ENCODE measurements around the gene STOML1.

STOML1 gene, protein sequence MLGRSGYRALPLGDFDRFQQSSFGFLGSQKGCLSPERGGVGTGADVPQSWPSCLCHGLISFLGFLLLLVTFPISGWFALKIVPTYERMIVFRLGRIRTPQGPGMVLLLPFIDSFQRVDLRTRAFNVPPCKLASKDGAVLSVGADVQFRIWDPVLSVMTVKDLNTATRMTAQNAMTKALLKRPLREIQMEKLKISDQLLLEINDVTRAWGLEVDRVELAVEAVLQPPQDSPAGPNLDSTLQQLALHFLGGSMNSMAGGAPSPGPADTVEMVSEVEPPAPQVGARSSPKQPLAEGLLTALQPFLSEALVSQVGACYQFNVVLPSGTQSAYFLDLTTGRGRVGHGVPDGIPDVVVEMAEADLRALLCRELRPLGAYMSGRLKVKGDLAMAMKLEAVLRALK
- 2.1 to 32.4 (median 5.7) reads per million in 18 experiments for total RNA-seq

DNA sequence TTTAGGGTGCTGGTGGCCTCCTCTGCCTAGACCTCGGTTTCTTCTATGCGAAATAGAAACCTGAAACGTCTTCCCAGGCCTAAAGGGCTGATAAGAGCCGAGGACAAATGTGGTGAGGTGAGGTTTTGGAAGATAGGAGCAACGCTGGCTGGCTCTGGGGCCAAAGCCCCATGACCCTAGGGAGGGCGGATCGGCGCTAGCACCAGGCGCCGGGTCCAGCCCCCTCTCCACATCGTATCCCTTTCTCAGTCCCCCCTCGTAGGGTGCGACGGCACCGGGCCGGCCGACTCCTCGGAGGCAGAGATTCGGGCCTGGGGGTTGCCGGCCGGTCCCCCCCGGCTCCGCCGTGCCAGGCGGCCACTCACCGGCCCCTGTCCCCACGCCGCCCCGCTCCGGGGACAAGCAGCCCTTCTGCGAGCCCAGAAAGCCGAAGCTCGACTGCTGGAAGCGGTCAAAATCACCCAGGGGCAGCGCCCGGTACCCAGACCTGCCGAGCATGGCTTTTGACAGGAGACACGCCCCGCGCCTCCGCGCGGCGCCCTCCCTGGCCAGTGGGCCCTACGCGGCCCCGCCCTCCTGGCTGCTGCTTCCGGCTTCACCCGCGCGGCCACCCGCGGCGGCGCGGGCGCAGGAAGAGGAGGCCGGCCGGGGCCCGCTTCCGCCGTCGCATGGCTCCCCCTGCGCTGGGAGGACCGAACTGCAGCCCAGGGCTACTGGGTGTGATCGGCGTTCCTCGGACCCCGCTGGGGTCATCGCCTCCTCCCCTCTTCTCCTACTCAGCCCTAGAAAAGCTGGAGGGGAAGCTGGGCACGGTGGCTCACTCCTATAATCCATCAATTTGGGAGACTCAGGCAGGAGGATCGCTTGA lies at the start of gene STOML1:
Gene STOML1 (minus strand): TSS at position 570 of the 868 bp plus-strand sequence. CDS start 72 bp downstream, at position 498.
- peak; percentile 96 to 97 for DNase-seq

DNA sequence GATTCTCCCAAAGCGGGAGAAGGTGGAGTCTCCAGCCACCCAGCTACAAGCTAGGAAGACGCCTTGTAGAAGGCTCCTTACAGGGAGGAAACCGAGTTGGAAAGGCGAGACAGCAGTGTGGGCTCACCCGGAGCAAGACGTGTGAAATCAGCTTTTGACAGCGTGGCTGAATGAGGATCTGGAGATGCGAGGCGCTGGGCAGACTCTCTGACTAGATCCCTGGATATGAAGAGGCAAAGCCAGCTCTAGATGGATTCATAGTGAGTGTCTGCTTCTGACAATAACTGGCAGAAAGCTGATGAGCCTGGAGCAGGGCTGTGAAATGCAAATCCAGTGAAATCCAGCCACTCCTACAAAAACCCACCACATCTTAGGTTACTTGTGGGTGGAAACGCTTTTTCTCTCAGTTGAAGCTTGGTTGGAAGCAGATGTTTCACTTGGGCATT lies 49.2 kb upstream of the STOML1 start:
- DNase-seq, result no peak

DNA sequence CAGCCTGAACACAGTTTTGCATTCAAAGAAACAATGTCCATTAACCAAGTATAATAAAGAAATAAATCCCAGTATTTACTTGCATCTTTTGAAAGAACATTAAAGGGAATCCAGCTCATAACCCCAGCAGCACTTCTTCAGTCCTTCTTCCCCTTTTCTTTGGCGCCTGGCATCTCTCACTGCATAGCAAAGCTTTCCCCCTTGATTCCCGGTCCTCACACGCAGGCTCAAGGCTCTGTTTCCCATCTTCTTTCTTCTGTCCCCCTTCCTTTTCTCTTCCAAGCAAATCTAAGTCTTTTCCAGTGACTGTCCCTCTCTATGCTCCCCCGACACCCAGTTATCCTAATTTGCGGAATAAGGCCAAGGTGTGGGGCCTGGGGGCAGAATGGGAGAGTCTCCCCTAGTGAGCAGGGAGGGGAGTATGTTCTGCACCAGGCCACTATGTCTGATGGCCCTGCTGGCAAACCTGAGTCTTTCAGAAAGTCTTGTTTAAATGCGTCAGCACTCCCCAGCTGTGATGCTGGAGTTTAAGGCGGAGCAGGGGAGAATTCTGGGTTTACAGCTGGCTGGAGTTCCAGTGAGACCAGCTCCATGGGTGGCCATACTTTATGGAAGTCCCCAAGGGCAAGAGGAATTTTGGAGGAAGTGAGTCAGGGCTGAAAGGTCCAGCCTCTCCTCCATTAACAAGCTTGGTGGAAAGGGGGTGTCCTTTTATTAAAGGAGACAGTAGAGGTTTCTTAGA lies 48.2 kb upstream of the STOML1 start:
- DNase-seq, result no peak

DNA sequence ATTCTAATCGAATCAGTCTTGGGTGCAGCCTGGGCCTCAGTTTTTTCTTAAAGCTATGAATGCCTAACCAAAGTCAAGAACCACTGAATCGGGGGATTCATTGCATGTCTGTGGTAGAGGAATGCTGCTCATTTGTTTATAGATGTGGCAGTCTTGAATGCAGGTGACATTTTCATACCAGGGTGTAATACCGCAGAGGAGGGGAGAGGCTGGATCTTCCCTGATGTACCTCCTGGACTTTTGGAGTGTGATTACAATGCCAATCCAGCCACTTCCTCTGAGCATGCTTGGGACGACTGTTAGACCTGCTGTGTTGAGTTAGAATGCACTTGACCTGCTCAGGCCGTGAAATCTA lies 47.5 kb upstream of the STOML1 start:
- DNase-seq, result no peak

DNA sequence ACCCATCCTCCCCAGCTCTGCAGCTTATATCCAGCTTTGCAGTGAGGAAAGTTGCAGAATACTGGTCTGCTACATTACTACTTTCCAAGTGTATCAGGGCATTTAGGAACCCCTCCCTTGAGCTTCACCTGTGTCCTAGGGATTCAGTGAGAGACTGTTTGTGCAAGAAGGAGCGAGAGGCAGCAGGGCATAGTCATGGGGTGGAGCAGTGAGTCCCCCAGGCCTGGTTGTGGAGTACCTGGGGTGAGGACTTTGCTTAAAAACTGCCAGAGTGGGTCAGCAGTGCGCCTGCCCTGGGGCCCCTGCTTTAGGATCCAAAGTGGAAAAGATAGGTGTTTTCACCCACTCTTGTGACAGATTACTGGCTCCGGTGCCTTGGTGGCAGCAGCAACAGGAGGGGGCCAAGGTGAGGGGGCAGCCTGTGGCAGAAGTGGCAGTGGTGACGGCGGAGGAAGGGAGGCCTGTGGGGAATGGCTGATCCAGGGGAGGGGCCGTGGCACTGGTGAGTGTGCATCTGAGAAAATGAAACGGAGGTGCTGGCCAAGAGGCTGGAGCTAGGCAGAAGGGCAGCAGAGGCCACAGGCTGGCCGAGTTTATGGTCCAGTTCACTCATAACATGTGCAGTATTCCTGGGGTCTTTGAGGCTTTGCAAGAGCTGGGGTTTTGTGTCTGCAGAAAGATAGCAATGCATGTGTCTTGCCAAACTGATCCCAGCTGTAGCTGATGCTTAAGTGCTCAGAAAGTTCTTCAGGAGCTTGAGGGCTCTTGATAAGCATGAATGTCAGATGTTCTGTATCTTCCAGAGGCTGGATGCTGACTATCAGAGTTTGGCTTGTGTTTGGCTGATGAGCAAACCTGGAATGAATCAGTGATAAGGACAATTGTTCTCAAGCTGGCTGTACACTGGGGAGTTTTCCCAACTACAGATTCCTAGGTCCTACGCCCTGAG lies 46.9 kb upstream of the STOML1 start:
- DNase-seq, result no peak

DNA sequence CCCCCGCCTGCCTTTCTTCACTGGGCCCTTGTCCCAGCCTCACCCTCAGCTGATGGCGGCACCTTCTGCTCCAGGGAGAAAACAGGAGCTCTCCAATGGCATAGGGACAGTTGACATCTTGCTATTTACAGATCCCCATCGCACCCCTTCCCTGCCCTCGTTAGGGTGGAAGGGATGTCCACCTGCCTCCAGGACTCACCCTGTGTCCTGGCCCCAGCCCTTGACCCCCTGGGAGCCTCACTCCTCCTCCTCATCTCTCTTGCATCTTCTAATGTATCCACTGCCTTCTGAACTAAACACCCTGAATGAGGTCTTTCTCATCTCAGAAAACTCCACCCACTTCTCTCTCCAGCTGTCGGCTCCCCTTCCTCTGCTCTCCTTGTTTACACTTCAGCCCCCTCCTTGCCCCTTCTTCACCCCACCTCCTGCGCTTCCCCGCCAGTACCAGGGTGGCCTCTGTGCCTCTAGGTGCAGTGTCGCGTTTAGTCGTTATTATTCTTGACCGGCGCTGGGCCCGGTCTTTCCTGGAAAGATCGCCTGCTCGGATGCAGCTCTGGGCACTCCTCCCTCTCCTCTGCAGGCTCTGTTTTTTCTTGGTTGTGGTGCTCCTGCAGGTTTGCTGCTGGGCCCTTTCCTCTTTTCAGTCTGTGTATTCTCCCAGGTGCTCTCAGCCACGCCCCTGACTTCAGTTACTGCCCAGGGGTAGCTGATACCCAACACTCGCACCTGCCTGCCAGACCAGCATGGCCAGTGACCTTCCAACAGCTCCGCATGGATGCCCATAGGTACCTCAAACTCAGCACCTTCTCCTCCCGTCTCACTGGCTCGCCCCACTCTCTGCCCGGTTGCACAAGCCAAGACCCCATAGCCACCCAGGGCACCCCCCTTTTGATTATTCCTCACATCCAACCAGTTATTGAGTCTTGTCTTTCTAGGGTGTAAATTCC lies 45.3 kb upstream of the STOML1 start:
- no peak for DNase-seq

DNA sequence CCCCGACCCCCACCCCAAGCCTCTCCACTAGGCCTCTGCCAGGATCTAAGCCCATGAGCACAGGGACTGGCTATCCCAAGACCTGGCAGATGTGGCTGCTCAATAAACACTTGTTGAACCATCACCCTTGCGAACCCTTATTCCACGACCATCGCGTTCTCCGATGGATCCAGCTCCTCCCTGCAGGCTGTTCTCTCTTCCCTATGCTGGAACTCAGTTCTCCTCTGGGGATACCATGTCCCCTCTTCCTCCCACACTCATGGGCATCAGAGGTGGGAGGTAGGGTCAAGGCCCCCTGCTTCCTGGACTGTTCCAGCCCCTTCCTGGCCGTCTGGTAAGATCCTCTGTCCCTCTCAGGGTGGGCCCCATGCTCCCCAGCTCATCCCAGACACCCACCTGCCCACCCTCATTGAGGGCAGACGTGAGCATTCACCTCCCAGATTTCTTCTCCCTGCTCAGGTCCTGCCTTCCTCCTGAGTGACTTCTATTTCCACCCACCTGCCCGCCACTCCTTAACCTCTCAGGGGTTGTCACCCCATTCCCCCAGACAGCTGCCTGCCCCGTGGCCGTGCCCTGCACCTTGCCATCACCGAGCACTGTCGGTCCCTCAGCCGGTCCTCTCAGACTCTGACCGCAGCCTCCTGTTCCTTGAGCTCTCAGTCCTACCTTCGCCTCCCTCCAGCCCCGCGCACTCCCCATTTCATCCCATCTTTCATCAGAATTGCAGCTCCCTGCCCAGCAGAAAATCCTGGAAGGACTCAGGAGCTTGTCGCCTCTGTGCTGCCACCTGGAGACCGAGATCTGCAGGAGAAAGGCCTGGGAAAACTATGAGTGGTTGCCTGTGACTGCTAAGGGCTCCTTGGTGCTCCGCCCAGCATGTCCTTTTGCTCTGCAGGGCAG lies 44.4 kb upstream of the STOML1 start:
- DNase-seq, result peak in 1 of 2 donors; percentile 13

DNA sequence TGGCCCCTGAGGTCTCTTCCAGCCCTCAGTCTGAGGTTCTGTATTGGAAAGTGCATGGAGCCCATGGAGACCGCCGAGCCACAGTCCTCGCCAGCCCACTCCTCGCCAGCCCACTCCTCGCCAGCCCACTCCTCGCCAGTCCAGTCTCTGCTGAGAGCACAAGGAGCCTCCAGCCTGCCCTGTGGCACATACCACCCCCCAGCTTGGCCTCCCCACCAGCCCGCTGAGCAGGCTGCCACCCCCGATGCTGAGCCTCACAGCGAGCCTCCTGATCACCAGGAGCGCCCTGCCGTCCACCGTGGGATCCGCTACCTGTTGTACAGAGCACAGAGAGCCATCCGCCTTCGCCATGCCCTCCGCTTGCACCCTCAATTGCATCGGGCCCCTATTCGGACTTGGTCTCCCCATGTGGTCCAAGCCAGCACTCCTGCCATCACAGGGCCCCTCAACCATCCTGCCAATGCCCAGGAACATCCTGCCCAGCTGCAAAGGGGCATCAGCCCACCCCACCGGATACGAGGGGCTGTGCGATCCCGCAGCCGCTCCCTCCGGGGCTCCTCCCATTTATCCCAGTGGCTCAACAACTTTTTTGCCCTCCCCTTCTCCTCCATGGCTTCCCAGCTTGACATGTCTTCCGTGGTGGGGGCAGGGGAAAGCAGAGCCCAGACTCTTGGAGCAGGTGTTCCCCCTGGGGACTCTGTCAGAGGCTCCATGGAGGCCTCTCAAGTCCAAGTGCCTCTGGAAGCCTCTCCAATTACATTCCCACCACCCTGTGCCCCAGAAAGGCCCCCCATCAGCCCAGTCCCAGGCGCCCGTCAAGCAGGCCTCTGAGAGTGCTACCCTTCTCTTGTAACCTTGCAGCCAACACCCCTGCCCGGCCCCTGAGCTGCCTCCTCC lies 43.3 kb upstream of the STOML1 start:
- DNase-seq, result no peak

DNA sequence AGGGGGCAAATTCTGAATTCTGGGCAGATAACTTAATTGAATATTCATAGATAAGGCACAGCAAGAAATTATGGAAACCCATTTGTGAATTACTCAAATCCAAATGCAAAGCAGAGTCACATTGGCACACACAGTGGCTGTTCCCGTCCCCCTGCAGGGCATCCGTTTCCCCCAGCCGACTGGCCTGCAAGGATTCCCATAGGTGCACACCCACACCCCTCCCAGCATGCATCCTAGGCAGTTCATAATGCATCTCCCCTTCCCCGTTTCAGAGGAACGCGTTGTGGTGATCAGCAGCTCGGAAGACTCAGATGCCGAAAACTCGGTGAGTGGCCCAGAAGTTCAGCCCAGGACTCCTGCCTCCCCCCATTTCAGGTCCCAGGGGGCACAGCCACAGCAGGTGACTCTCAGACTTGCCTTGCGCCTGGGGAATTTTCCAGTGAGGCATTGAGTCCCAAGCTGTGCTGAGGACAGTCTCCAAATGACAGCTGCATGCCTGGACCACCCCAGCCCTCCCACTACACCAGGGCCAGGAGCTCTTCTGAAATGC lies 42.2 kb upstream of the STOML1 start:
- DNase-seq, result no peak

DNA sequence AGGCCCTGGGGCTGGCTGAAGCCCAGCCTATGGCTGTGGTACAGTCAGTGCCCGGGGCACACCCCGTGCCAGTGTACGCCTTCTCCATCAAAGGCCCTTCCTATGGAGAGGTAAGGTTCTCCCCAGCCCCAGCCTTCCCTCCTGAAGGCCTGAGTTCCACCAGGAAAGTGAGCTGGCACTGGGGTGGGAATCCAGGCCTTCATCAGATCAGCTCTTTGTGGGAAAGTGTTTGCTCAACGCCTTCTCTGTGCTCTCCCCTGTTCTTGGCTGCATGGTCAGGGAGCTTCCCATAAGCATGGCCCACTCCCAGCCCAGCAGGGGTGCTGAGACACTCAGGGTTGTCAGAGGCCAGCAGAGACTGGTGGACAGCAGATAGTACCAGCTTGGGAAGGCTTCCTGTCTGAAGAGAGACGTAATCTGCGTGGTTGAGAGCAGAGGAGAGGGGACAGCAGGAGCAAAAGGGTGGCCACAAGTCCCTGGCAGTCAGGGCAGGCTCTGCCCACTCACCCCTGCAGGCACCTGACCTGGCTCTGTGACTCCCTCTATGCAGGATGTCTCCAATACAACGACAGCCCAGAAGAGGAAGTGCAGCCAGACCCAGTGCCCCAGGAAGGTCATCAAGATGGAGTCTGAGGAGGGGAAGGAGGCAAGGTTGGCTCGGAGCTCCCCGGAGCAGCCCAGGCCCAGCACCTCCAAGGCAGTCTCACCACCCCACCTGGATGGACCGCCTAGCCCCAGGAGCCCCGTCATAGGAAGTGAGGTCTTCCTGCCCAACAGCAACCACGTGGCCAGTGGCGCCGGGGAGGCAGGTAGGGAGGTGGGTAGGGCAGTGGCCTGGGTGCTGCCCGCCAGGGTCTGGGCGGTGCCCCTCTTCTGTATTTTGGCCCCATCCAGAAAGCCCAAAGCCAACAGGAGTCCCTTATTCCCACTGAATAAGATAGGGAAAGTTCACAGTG lies 40.8 kb upstream of the STOML1 start:
- DNase-seq, result peak; percentile 64 to 74

DNA sequence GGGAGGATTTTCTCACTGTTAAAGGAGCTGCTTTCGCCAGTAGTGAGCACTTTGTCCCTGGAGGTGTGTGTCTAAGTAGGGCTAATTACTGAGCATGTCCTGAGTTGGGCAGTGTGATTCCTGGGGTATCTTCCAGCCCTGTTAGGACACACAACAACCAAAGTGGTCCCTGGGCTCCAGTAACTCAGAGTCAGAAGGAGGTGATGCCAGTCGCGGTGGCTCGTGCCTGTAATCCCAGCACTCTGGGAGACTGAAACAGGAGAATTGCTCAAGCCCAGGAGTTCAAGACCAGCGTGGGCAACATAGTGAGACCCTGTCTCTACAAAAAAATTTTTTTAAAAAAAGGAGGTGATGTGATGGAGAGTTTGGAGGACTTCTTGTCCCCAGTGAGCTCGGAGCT lies 40.0 kb upstream of the STOML1 start:
- no peak for DNase-seq

DNA sequence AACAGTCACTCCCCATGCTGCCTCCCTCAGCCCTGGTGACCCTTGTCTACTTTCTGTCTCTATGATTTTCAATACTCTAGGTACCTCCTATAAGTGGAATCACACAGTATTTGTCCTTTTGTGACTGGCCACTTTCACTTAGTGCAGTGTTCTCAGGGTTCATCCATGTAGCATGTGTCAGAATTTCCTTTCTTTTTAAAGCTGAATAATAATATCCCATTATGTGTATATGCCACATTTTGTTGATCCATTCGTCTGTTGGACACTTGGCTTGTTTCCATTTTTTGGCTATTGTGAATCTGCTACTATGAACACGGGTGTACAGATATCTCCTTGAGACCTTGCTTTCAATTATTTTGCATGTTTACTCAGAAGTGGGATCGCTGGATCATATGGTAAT lies 36.6 kb upstream of the STOML1 start:
- DNase-seq, result no peak

DNA sequence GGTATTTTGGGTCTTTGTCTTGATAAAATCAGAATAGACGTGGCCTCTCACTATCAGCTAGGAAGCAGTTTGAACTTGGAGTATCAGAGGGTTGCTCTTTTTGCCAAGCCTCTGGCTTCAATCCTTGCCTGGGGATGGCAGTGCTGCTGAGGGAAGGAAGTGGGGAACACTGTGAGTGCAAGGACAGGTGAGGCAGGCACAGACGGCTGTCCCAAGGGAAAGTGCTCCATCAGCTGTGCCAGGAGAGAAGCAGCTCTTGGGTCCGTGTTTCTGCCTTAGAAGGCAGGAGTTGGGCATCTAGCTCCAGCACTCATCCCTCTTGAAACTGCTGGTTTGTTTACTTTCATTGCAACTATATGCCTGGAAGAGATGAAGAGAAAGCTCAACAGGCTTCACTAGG lies 35.6 kb upstream of the STOML1 start:
- DNase-seq, result no peak

DNA sequence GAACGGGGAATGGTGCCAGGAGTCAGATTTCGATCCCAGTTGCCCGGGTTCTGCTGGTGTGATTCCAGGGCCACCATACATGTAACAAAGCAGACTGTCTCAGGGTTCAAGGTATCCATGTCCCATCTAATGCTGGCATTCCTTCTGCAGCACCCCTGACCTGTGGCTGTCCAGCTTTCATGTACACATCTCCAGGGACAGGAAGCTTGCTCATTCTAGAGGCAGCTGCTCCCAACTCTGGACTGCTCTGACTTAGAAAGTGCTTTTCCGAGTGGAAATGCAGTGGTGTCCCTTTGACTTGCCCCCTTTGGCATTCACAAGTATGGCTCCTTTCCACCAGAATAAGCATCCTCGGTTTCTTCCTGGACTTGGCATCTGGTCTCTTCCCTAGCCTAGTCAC lies 33.3 kb upstream of the STOML1 start:
- DNase-seq, result no peak

DNA sequence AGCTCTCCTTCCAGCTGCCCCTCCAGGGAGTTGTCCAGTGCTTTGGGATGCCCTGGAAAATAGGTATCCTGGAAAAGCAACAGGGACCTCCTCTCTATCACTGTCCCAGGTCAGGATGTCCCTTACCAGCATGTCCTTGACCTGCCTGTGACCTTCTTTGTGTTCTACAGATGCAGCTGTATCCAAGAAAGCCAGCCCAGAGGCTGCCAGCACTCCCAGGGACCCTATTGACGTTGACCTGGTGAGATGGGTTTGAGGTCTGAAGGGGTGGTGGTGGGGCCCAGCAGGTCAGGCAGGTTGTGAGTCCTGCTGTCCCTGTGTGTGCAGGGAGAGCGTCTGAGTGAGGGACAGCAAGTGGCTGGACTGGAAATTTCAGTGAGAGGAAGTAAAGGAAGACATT lies 32.6 kb upstream of the STOML1 start:
- DNase-seq, result no peak

DNA sequence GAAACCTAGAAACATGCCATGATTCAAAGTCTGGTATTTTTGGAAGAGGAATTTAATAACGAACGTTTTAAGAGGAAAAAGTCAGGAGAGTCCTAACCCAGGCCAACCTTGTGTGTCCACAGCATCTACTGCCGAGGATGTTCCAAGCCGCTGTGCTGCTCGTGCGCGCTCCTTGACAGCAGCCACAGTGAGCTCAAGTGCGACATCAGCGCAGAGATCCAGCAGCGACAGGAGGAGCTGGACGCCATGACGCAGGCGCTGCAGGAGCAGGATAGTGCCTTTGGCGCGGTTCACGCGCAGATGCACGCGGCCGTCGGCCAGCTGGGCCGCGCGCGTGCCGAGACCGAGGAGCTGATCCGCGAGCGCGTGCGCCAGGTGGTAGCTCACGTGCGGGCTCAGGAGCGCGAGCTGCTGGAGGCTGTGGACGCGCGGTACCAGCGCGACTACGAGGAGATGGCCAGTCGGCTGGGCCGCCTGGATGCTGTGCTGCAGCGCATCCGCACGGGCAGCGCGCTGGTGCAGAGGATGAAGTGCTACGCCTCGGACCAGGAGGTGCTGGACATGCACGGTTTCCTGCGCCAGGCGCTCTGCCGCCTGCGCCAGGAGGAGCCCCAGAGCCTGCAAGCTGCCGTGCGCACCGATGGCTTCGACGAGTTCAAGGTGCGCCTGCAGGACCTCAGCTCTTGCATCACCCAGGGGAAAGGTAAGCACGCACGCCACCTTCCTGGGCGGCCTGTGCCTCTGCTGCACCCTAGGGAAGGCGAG lies 30.8 kb upstream of the STOML1 start:
- DNase-seq, result no peak

Measured in inflammatory macrophage (primary cell).